K562 (cell line): ENCODE measurements around the gene WFDC1. TPM values are rescaled to one million over a fixed set of nuclear protein-coding genes. Genes with fewer than 3 reads are reported as not detected.

ENCODE experiments used
- ATAC-seq: fragments of 200-7000 bp; cut with Tn5 transposase; 3 replicates; pipeline ENCODE4 v1.9.1; 2020; ENCODE audit warnings: moderate library complexity
- BruUV-seq: library from RNA; stranded (reverse); fragments of 400-500 nt; replicated peaks from 2 replicates; lab custom pipeline; 2021; lab: Mats Ljungman, UMichigan
- CTCF ChIA-PET: fragments of 300-600 bp; formaldehyde crosslinking; extraction: SDS; loops from one replicate; lab custom pipeline; 2021; ENCODE audit warnings: low intra/inter-chr PET ratio; lab: Yijun Ruan, JAX
- POLR2A ChIA-PET: fragments of 300-600, 350-650 bp; sonication (Branson Sonifier 250); formaldehyde crosslinking; extraction: SDS; loops from one replicate; lab custom pipeline; 2021; ENCODE audit warnings: antibody characterized with exemption, inconsistent platforms; lab: Yijun Ruan, JAX
- DNase-seq, 4 experiments: peaks; one replicate each; pipeline versions ENCODE4 v3.0.0 to v3.0.0-alpha.2; 2011 to 2018; ENCODE audit warnings: low spot score in 3 of 4, mixed read lengths in 3 of 4; ENCODE audit errors: extremely low read depth in 1 of 4
- FAIRE-seq: peaks from 2 replicates; lab custom pipeline; 2011; peaks lifted over from hg19 to GRCh38; lab: Jason Lieb, UNC
- H2AFZ ChIP-seq: 2 replicates; pipeline ENCODE4 v1.6.0; 2011; ENCODE audit warnings: low read depth, low read length, control low read depth, inconsistent platforms
- H3K27ac ChIP-seq: fragments of 200-600 bp; 3 replicates; pipeline ENCODE4 v1.8.0; 2011; ENCODE audit warnings: low read depth, mild to moderate bottlenecking, control low read depth, inconsistent platforms, low read length, moderate library complexity, mixed read lengths; ENCODE audit errors: extremely low read depth
- H3K27me3 ChIP-seq, 2 experiments: fragments of 300-600 bp in 1 of 2; 2 replicates in 1 of 2; 3 replicates in 1 of 2; pipeline versions ENCODE4 v1.6.0 to v1.8.0; 2011; ENCODE audit warnings: inconsistent platforms in 2 of 2, low read length in 2 of 2, mild to moderate bottlenecking in 1 of 2, mixed read lengths in 1 of 2, moderate library complexity in 1 of 2; ENCODE audit not compliant: control insufficient read depth in 2 of 2, insufficient read depth in 2 of 2
- H3K36me3 ChIP-seq: fragments of 300-600 bp; 3 replicates; pipeline ENCODE4 v1.8.0; 2011; ENCODE audit warnings: mild to moderate bottlenecking, low read length, inconsistent platforms; ENCODE audit not compliant: control insufficient read depth, insufficient read depth
- H3K4me1 ChIP-seq, 2 experiments: fragments of 200-600 bp in 1 of 2; replicated peaks in 1 of 2; 2 replicates in 1 of 2; 3 replicates in 1 of 2; pipeline versions ENCODE4 v1.5.1 to v1.8.0; 2011; ENCODE audit warnings: inconsistent platforms in 2 of 2, low read length in 2 of 2, mild to moderate bottlenecking in 1 of 2, mixed read lengths in 1 of 2, moderate library complexity in 1 of 2; ENCODE audit not compliant: control insufficient read depth in 2 of 2, insufficient read depth in 2 of 2
- H3K4me2 ChIP-seq: 2 replicates; pipeline ENCODE4 v1.6.1; 2011; ENCODE audit warnings: low read length, control low read depth, inconsistent platforms, mixed read lengths; ENCODE audit not compliant: insufficient read depth
- H3K4me3 ChIP-seq: fragments of 200-600 bp; sonication (generic), shearing (Covaris generic); 2 replicates; pipeline ENCODE4 v1.5.1; 2016; ENCODE audit warnings: control low read depth, inconsistent platforms
- H3K79me2 ChIP-seq: fragments of 200-600 bp; 3 replicates; pipeline ENCODE4 v1.8.0; 2011; ENCODE audit warnings: low read length, inconsistent platforms; ENCODE audit not compliant: control insufficient read depth, insufficient read depth
- H3K9ac ChIP-seq, 2 experiments: 2 replicates each; pipeline versions ENCODE4 v1.6.0 to v1.6.1; 2011; ENCODE audit warnings: low read depth in 2 of 2, low read length in 2 of 2, control low read depth in 1 of 2, inconsistent platforms in 1 of 2, mild to moderate bottlenecking in 1 of 2, mixed read lengths in 1 of 2; ENCODE audit not compliant: insufficient read depth in 1 of 2
- H3K9me1 ChIP-seq: one replicate; pipeline ENCODE4 v1.6.0; 2011; ENCODE audit warnings: inconsistent platforms, mild to moderate bottlenecking, low read length, moderate library complexity; ENCODE audit not compliant: control insufficient read depth, insufficient read depth
- H3K9me3 ChIP-seq: replicated peaks from 2 replicates; pipeline ENCODE4 v1.5.1; 2011; ENCODE audit warnings: low read depth, low read length, inconsistent platforms; ENCODE audit not compliant: control insufficient read depth, insufficient read depth
- H4K20me1 ChIP-seq: replicated peaks from 2 replicates; pipeline ENCODE4 v1.6.1; 2011; ENCODE audit warnings: low read length, inconsistent platforms, mixed read lengths; ENCODE audit not compliant: control insufficient read depth, insufficient read depth
- ADNP ChIP-seq: fragments of 200-800 bp; sonication (Bioruptor generic); IDR thresholded peaks from 2 replicates; pipeline ENCODE4 v1.6.1; 2016; ENCODE audit warnings: missing genetic modification characterization, missing compliant biosample characterization
- DNMT1 ChIP-seq: fragments of 450-650 bp; IDR thresholded peaks from 2 replicates; pipeline ENCODE4 v1.6.1; 2016; ENCODE audit warnings: antibody characterized with exemption, mild to moderate bottlenecking
- MTF1 ChIP-seq: fragments of 250-450 bp; sonication (Bioruptor Pico); IDR thresholded peaks from 2 replicates; pipeline ENCODE4 v1.9.0; 2021; ENCODE audit warnings: moderate library complexity, mild to moderate bottlenecking, inconsistent platforms, borderline replicate concordance
- OTX1 ChIP-seq: fragments of 450-650 bp; formaldehyde crosslinking; IDR thresholded peaks from 2 replicates; pipeline ENCODE4 v1.4.0; 2022; ENCODE audit warnings: mild to moderate bottlenecking
- POLR2G ChIP-seq: fragments of 200-400 bp; formaldehyde crosslinking; IDR thresholded peaks from 2 replicates; pipeline ENCODE4 v1.6.1; 2017; ENCODE audit warnings: low read depth, mild to moderate bottlenecking, antibody characterized with exemption, low read length, moderate library complexity
- TEAD4 ChIP-seq, 2 experiments: sonication (generic) in 1 of 2; formaldehyde crosslinking in 1 of 2; IDR thresholded peaks; 2 replicates each; pipeline versions ENCODE4 v1.6.1 to v1.8.0; 2012 to 2022; ENCODE audit warnings: borderline replicate concordance in 1 of 2, inconsistent platforms in 1 of 2, low read length in 1 of 2, mild to moderate bottlenecking in 1 of 2, missing genetic modification reagents in 1 of 2
- ZNF717 ChIP-seq: fragments of 250-450 bp; sonication (Bioruptor Pico); IDR thresholded peaks from 2 replicates; pipeline ENCODE4 v1.5.0; 2021
- ZSCAN29 ChIP-seq: fragments of 450-650 bp; IDR thresholded peaks from 2 replicates; pipeline ENCODE4 v1.6.1; 2017
- WGBS: fragments of 100-300 bp; shearing (Covaris generic); methylation state at CpG from one replicate; pipeline ENCODE4 v1.1.6; 2016; ENCODE audit warnings: low coverage, mixed read lengths; ENCODE audit not compliant: insufficient coverage; ENCODE audit errors: missing lambda C conversion rate; 5-methylcytosine and 5-hydroxymethylcytosine counted together
- in situ Hi-C: fragments of 300-500 bp; cut with MboI; formaldehyde crosslinking; loops from 4 replicates; pipeline ENCODE4 v1.15.0; 2018; ENCODE audit warnings: inconsistent platforms, mixed read lengths
- intact Hi-C: fragments of 100-400 bp; cut with micrococcal nuclease; formaldehyde crosslinking; loops from 2 replicates; pipeline ENCODE4 v1.14.2; 2022
- polyA plus RNA-seq, 8 experiments: library from polyadenylated mRNA; depleted of rRNA in 4 of 8; stranded (reverse) in 5 of 8; unstranded in 3 of 8; fragments of >200 nt; fragmentation: Nextera tagmentation in 2 of 8; fragmentation: Illumina TruSeq in 1 of 8; extraction: Ambion mirVana in 2 of 8; extraction: Trizol in 1 of 8; gene quantifications; 2 replicates each; pipeline versions ENCODE4 v1.2.1 to v1.2.3, GENCODE V29; 2011 to 2014; ENCODE audit warnings: inconsistent platforms in 1 of 8, missing spikeins in 1 of 8
- total RNA-seq, 7 experiments: library from RNA; depleted of rRNA in 6 of 7; stranded (reverse); fragments of >200 nt in 6 of 7; fragmentation: Illumina TruSeq in 2 of 7; extraction: Trizol in 2 of 7; gene quantifications; 2 replicates each; pipeline versions ENCODE4 v1.2.1 to v1.2.3, GENCODE V29; 2011 to 2021; ENCODE audit warnings: low replicate concordance in 1 of 7
- TF ChIP-seq, protein P1 (sequence below): IDR thresholded peaks from 3 replicates; pipeline ENCODE4 v1.6.1; 2011; ENCODE audit warnings: borderline replicate concordance, mild to moderate bottlenecking, moderate library complexity; ENCODE audit not compliant: insufficient read length; ENCODE audit errors: extremely low read depth

Gene WFDC1
- total and polyA plus RNA-seq, 9 of the 15 experiments (the other 6 are each of a cell fraction or from before 2014, with no cell fraction given) = not detected

GRCh38 chr16:84245956-84246678, 48.6 kb upstream of the WFDC1 start:
- Histone ChIP-seq H3K79me2 (no peaks in the 10 kb centered on the region), H3K36me3 (no peaks in the 10 kb centered on the region), H2AFZ (no peak overlapping the region), H3K4me3 (no peak overlapping the region), H3K27ac (no peak overlapping the region)
- POLR2A ChIA-PET = interaction anchor here (2.6 kb wide), 1 partner anchor 9 kb away, joined by 10 read pairs; no protein-coding TSS in a partner anchor
- FAIRE-seq = no peak
- CTCF ChIA-PET = no interaction called here
- 4% methylated on average over 10 of the region's 10 CpGs for WGBS
- DNase-seq = no peak
- TF ChIP-seq MTF1 (CRISPR knock-in tag) (no peak), ADNP (tag) (no peak), ZNF717 (CRISPR knock-in tag) (no peak), OTX1 (CRISPR knock-in tag) (no peak), POLR2G (no peak), ZSCAN29 (no peak), TEAD4 (IDR thresholded peaks at IDR 0.05; ENCODE audit: low read length) (no peak), TEAD4 (CRISPR knock-in tag; IDR thresholded peaks at IDR 0.05; ENCODE audit: borderline replicate concordance) (no peak), DNMT1 (no peak)
- TF ChIP-seq, protein P1, sequence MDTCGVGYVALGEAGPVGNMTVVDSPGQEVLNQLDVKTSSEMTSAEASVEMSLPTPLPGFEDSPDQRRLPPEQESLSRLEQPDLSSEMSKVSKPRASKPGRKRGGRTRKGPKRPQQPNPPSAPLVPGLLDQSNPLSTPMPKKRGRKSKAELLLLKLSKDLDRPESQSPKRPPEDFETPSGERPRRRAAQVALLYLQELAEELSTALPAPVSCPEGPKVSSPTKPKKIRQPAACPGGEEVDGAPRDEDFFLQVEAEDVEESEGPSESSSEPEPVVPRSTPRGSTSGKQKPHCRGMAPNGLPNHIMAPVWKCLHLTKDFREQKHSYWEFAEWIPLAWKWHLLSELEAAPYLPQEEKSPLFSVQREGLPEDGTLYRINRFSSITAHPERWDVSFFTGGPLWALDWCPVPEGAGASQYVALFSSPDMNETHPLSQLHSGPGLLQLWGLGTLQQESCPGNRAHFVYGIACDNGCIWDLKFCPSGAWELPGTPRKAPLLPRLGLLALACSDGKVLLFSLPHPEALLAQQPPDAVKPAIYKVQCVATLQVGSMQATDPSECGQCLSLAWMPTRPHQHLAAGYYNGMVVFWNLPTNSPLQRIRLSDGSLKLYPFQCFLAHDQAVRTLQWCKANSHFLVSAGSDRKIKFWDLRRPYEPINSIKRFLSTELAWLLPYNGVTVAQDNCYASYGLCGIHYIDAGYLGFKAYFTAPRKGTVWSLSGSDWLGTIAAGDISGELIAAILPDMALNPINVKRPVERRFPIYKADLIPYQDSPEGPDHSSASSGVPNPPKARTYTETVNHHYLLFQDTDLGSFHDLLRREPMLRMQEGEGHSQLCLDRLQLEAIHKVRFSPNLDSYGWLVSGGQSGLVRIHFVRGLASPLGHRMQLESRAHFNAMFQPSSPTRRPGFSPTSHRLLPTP = no peak
- TF ChIP-seq, all 486 proteins: peak for 0
- Histone ChIP-seq H3K9me3 (no peaks in the 10 kb centered on the region), H3K27me3 (peaks cover 28 to 61% of the 10 kb centered on the region in 2 experiments), H3K9ac (no peak overlapping the region), H4K20me1 (no peaks in the 10 kb centered on the region), H3K4me1 (0 out of 5 replicates have a peak, but pooled peaks cover 0 to 2% of the 10 kb centered on the region in 2 experiments), H3K4me2 (no peak overlapping the region), H3K9me1 (no peaks in the 10 kb centered on the region)
- no TSS peak for BruUV-seq
- intact Hi-C loops (no loop called here), in situ Hi-C loops (no loop called here)
- ATAC-seq = no peak
